H1 (cell line): Measurements from ENCODE around the gene DBF4B. TPM values are rescaled to one million over a fixed set of nuclear protein-coding genes. Genes with fewer than 3 reads are reported as not detected.

ENCODE experiments used
- CTCF ChIA-PET: fragments of 300-600 bp; sonication (Branson Sonifier 250); formaldehyde crosslinking; loops from one replicate; lab custom pipeline; 2021; ENCODE audit not compliant: partially characterized antibody; lab: Charles Lee
- POLR2A ChIA-PET: fragments of 300-600 bp; sonication (Branson Sonifier 250); formaldehyde crosslinking; loops from one replicate; lab custom pipeline; 2021; ENCODE audit warnings: inconsistent platforms; ENCODE audit not compliant: partially characterized antibody; lab: Charles Lee
- DNase-seq, 2 experiments: peaks; one replicate each; pipeline versions ENCODE4 v3.0.0 to v3.0.0-alpha.2; 2010 to 2022; ENCODE audit warnings: low spot score in 2 of 2, low read depth in 1 of 2, mixed read lengths in 1 of 2
- FAIRE-seq: peaks from 2 replicates; lab custom pipeline; 2011; peaks lifted over from hg19 to GRCh38; lab: Jason Lieb, UNC
- H2AFZ ChIP-seq: 2 replicates; pipeline ENCODE4 v1.8.1; 2012; ENCODE audit warnings: low read length, inconsistent platforms
- H2AK5ac ChIP-seq: 2 replicates; pipeline ENCODE4 v1.6.1; 2013; ENCODE audit warnings: low read depth, low read length
- H2BK120ac ChIP-seq: replicated peaks from 2 replicates; pipeline ENCODE3; 2013; ENCODE audit warnings: low read depth, low read length, inconsistent platforms
- H2BK12ac ChIP-seq: 2 replicates; pipeline ENCODE4 v1.6.1; 2013; ENCODE audit warnings: low read depth, low read length
- H2BK15ac ChIP-seq: 2 replicates; pipeline ENCODE4 v1.6.1; 2013; ENCODE audit warnings: low read length
- H2BK20ac ChIP-seq: 2 replicates; pipeline ENCODE4 v1.6.1; 2013; ENCODE audit warnings: low read length
- H2BK5ac ChIP-seq: 2 replicates; pipeline ENCODE4 v1.6.1; 2013; ENCODE audit warnings: low read depth, low read length
- H3K14ac ChIP-seq: 2 replicates; pipeline ENCODE4 v1.6.1; 2013; ENCODE audit warnings: inconsistent platforms; ENCODE audit not compliant: insufficient read length
- H3K18ac ChIP-seq: 2 replicates; pipeline ENCODE4 v1.6.1; 2013; ENCODE audit warnings: low read length; ENCODE audit errors: extremely low read depth
- H3K23ac ChIP-seq: 2 replicates; pipeline ENCODE4 v1.6.1; 2013; ENCODE audit warnings: inconsistent platforms; ENCODE audit not compliant: insufficient read length
- H3K23me2 ChIP-seq: 2 replicates; pipeline ENCODE4 v1.6.1; 2013; ENCODE audit warnings: low read depth, low read length
- H3K27ac ChIP-seq: 2 replicates; pipeline ENCODE4 v1.6.1; 2011; ENCODE audit warnings: low read depth, low read length, inconsistent platforms
- H3K27me3 ChIP-seq, 4 experiments: replicated peaks in 1 of 4; 1 replicate in 1 of 4; 2 replicates in 3 of 4; pipeline versions ENCODE4 v1.6.1 to v1.8.1; 2011 to 2013; ENCODE audit warnings: low read length in 3 of 4, mild to moderate bottlenecking in 3 of 4, inconsistent platforms in 2 of 4, mixed read lengths in 2 of 4, moderate library complexity in 1 of 4; ENCODE audit not compliant: control insufficient read depth in 3 of 4, insufficient read depth in 3 of 4; ENCODE audit errors: extremely low read depth in 1 of 4
- H3K36me3 ChIP-seq, 4 experiments: 2 replicates each; pipeline versions ENCODE4 v1.6.1 to v1.8.1; 2011 to 2013; ENCODE audit warnings: mild to moderate bottlenecking in 4 of 4, low read length in 3 of 4, moderate library complexity in 2 of 4, control low read depth in 1 of 4, inconsistent platforms in 1 of 4; ENCODE audit not compliant: insufficient read depth in 4 of 4, control insufficient read depth in 2 of 4
- H3K4ac ChIP-seq: replicated peaks from 2 replicates; pipeline ENCODE3; 2013; ENCODE audit warnings: low read length, low read depth, mixed read lengths, inconsistent platforms; ENCODE audit not compliant: insufficient read length
- H3K4me1 ChIP-seq, 4 experiments: replicated peaks in 1 of 4; 1 replicate in 1 of 4; 2 replicates in 3 of 4; pipeline versions ENCODE4 v1.6.1 to v1.8.1; 2011 to 2013; ENCODE audit warnings: low read length in 3 of 4, inconsistent platforms in 2 of 4, mixed read lengths in 1 of 4; ENCODE audit not compliant: insufficient read depth in 4 of 4, control insufficient read depth in 3 of 4
- H3K4me2 ChIP-seq, 2 experiments: 2 replicates each; pipeline versions ENCODE4 v1.6.1 to v1.8.1; 2011 to 2013; ENCODE audit warnings: low read depth in 2 of 2, low read length in 2 of 2, control low read depth in 1 of 2, inconsistent platforms in 1 of 2, mild to moderate bottlenecking in 1 of 2; ENCODE audit not compliant: insufficient read depth in 1 of 2
- H3K4me3 ChIP-seq, 4 experiments: fragments of 200-600, 300-600 bp in 1 of 4; sonication (generic), shearing (Covaris generic), sonication (Bioruptor Twin) in 1 of 4; 2 replicates each; pipeline versions ENCODE4 v1.5.1 to v1.8.1; 2011 to 2016; ENCODE audit warnings: low read length in 4 of 4, low read depth in 3 of 4, control low read depth in 2 of 4, inconsistent platforms in 2 of 4, mild to moderate bottlenecking in 2 of 4, mixed read lengths in 1 of 4, moderate library complexity in 1 of 4; ENCODE audit not compliant: insufficient read depth in 2 of 4; ENCODE audit errors: extremely low read depth in 1 of 4
- H3K56ac ChIP-seq: replicated peaks from 2 replicates; pipeline ENCODE3; 2013; ENCODE audit warnings: low read depth, mild to moderate bottlenecking, mixed read lengths, low read length, inconsistent platforms; ENCODE audit not compliant: insufficient read length
- H3K79me1 ChIP-seq: 2 replicates; pipeline ENCODE4 v1.6.1; 2013; ENCODE audit warnings: low read depth, low read length, control low read depth
- H3K79me2 ChIP-seq, 2 experiments: 2 replicates each; pipeline versions ENCODE4 v1.6.1 to v1.8.1; 2012 to 2013; ENCODE audit warnings: low read length in 2 of 2, mild to moderate bottlenecking in 2 of 2, inconsistent platforms in 1 of 2; ENCODE audit not compliant: insufficient read depth in 2 of 2, control insufficient read depth in 1 of 2
- H3K9ac ChIP-seq, 4 experiments: replicated peaks in 1 of 4; 1 replicate in 1 of 4; 2 replicates in 3 of 4; pipeline versions ENCODE4 v1.6.1 to v1.8.1; 2011 to 2013; ENCODE audit warnings: low read depth in 3 of 4, low read length in 3 of 4, control low read depth in 2 of 4, mild to moderate bottlenecking in 2 of 4, moderate library complexity in 2 of 4, inconsistent platforms in 1 of 4; ENCODE audit errors: extremely low read depth in 1 of 4
- H3K9me3 ChIP-seq, 2 experiments: 2 replicates each; pipeline versions ENCODE4 v1.6.1 to v1.8.1; 2012 to 2013; ENCODE audit warnings: mild to moderate bottlenecking in 2 of 2, moderate library complexity in 2 of 2, control low read depth in 1 of 2, inconsistent platforms in 1 of 2, low read depth in 1 of 2, low read length in 1 of 2, mixed read lengths in 1 of 2; ENCODE audit not compliant: insufficient read depth in 2 of 2
- H4K20me1 ChIP-seq, 2 experiments: replicated peaks in 1 of 2; 2 replicates each; pipeline versions ENCODE3 to v1.8.1; 2011 to 2013; ENCODE audit warnings: inconsistent platforms in 2 of 2, low read length in 2 of 2, mild to moderate bottlenecking in 1 of 2; ENCODE audit not compliant: insufficient read depth in 2 of 2, control insufficient read depth in 1 of 2
- H4K5ac ChIP-seq: 2 replicates; pipeline ENCODE4 v1.6.1; 2013; ENCODE audit warnings: low read length, low read depth, mixed read lengths, inconsistent platforms; ENCODE audit not compliant: insufficient read length
- H4K8ac ChIP-seq: 2 replicates; pipeline ENCODE4 v1.8.0; 2013; ENCODE audit warnings: mild to moderate bottlenecking, moderate library complexity, low read length, inconsistent platforms; ENCODE audit not compliant: insufficient read depth; ENCODE audit errors: extremely low read depth
- H4K91ac ChIP-seq: replicated peaks from 2 replicates; pipeline ENCODE3; 2013; ENCODE audit warnings: low read length, mixed read lengths, inconsistent platforms; ENCODE audit not compliant: insufficient read length
- BACH1 ChIP-seq: IDR thresholded peaks from 2 replicates; pipeline ENCODE4 v1.6.1; 2012; ENCODE audit warnings: low read length, improper control_type of control experiment
- CEBPB ChIP-seq: IDR thresholded peaks from 2 replicates; pipeline ENCODE4 v1.6.1; 2012; ENCODE audit warnings: low read depth, low read length
- CREB1 ChIP-seq: IDR thresholded peaks from 2 replicates; pipeline ENCODE4 v1.6.1; 2012; ENCODE audit warnings: inconsistent platforms
- EP300 ChIP-seq, 2 experiments: IDR thresholded peaks; 1 replicate in 1 of 2; 2 replicates in 1 of 2; pipeline ENCODE4 v1.6.1; 2011 to 2012; ENCODE audit warnings: low read depth in 2 of 2, low read length in 2 of 2, mild to moderate bottlenecking in 2 of 2, borderline replicate concordance in 1 of 2, inconsistent platforms in 1 of 2, moderate library complexity in 1 of 2
- FOSL1 ChIP-seq: IDR thresholded peaks from 2 replicates; pipeline ENCODE4 v1.6.1; 2011; ENCODE audit warnings: mild to moderate bottlenecking, low read depth, low read length, moderate library complexity; ENCODE audit not compliant: insufficient read depth
- MAFK ChIP-seq: IDR thresholded peaks from 2 replicates; pipeline ENCODE4 v1.6.1; 2012; ENCODE audit warnings: low read depth, mild to moderate bottlenecking, improper control_type of control experiment, low read length
- RAD21 ChIP-seq, 2 experiments: IDR thresholded peaks in 1 of 2; conservative IDR thresholded peaks in 1 of 2; 2 replicates each; pipeline ENCODE4 v1.6.1; 2011; ENCODE audit warnings: low read depth in 2 of 2, low read length in 2 of 2, improper control_type of control experiment in 1 of 2, inconsistent platforms in 1 of 2, mild to moderate bottlenecking in 1 of 2, moderate library complexity in 1 of 2
- RNF2 ChIP-seq: fragments of 200-900, 300-1000 bp; sonication (generic); IDR thresholded peaks from 2 replicates; pipeline ENCODE4 v1.7.1; 2016; ENCODE audit warnings: borderline replicate concordance, low read depth, mild to moderate bottlenecking, antibody characterized with exemption, low read length; ENCODE audit not compliant: poor library complexity, severe bottlenecking; ENCODE audit errors: missing control alignments
- SAP30 ChIP-seq: fragments of 300-600 bp; sonication (generic); IDR thresholded peaks from 2 replicates; pipeline ENCODE4 v1.7.1; 2012; ENCODE audit warnings: low read length, moderate library complexity, mild to moderate bottlenecking, inconsistent platforms; ENCODE audit not compliant: insufficient read depth, insufficient replicate concordance
- TEAD4 ChIP-seq: IDR thresholded peaks from 2 replicates; pipeline ENCODE4 v1.6.1; 2012; ENCODE audit warnings: low read depth, low read length, inconsistent platforms, mixed read lengths
- WGBS, 2 experiments: shearing (Covaris generic) in 1 of 2; methylation state at CpG; one replicate each; pipeline versions ENCODE4 v1.1.6 to v1.1.7; 2013 to 2015; ENCODE audit warnings: low lambda C conversion rate in 2 of 2, mixed read lengths in 2 of 2, inconsistent platforms in 1 of 2, low coverage in 1 of 2, missing lambda C conversion rate in 1 of 2; ENCODE audit not compliant: insufficient replicate concordance in 2 of 2, insufficient coverage in 1 of 2, insufficient read length in 1 of 2; ENCODE audit errors: extremely low coverage in 1 of 2, missing lambda C conversion rate in 1 of 2; 5-methylcytosine and 5-hydroxymethylcytosine counted together
- polyA plus RNA-seq, 7 experiments: library from polyadenylated mRNA; depleted of rRNA in 3 of 7; stranded (reverse) in 5 of 7; unstranded in 2 of 7; fragments of >200 nt in 5 of 7; fragments of 200-250 nt in 2 of 7; gene quantifications; 1 replicate in 5 of 7; 2 replicates in 1 of 7; 4 replicates in 1 of 7; pipeline versions ENCODE4 v1.2.1 to v1.2.3, GENCODE V29; 2011 to 2013; ENCODE audit warnings: missing spikeins in 2 of 7, mixed read lengths in 2 of 7
- total RNA-seq: library from RNA; stranded (reverse); fragmentation: NEBNext Ultra II Directional; extraction: Animal tissue kit (Norgen Biotek cat#: 25700); gene quantifications from 2 replicates; pipeline ENCODE4 v1.2.1, GENCODE V29; 2021
- TF ChIP-seq, protein P1 (sequence below): IDR thresholded peaks from 2 replicates; pipeline ENCODE4 v1.6.1; 2012; ENCODE audit warnings: low read length, inconsistent platforms

DBF4B gene
- total and polyA plus RNA-seq, 2 of the 8 experiments (the other 6 are each of a cell fraction or from before 2014, with no cell fraction given), result 20.2 to 26.9 TPM

DNA sequence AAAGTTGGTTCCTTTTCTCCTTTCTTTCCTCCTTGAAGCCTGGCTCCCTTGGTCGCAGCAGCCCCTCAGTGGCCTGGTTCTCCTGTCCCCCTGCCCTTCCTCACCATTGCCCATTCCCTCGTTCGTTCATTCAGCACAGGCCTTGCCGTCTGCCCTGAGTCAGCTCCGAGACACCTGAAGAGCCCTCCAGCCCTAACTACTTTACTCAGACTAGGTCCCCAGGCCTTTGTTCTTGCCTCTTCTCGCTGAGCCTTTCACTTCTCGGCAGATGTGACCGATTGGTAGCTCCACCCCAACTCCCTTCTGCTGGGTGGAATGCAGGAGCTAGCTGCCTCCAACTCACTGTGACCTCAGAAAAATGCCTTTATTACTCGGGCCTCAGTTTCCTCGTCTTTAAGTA lies 43.3 kb downstream of the DBF4B start:
- no peaks in the 10 kb centered on the region for H3K9me3 ChIP-seq
- no peak overlapping the region for H3K18ac ChIP-seq
- H3K4me3 ChIP-seq, result no peak overlapping the region
- H2BK20ac ChIP-seq, result no peak overlapping the region
- H3K36me3 ChIP-seq, result peaks cover 0 to 22% (median 1%) of the 10 kb centered on the region in 4 experiments; a peak in 3 of 8 replicates
- no peak overlapping the region for H3K27ac ChIP-seq
- CTCF ChIA-PET, result interaction anchor here (0.7 to 1.7 kb wide), 4 partner anchors 11 to 45 kb away, joined by 3 to 5 read pairs (median 4); no protein-coding TSS in a partner anchor
- no peaks in the 10 kb centered on the region; a peak in 1 of 7 replicates for H3K4me1 ChIP-seq
- no peak overlapping the region for H4K91ac ChIP-seq
- H2AK5ac ChIP-seq, result no peak overlapping the region
- H2AFZ ChIP-seq, result no peak overlapping the region
- H3K23me2 ChIP-seq, result no peaks in the 10 kb centered on the region
- H4K20me1 ChIP-seq, result peaks cover 0 to 3% of the 10 kb centered on the region in 2 experiments
- H2BK15ac ChIP-seq, result no peak overlapping the region
- H2BK120ac ChIP-seq, result no peak overlapping the region
- peaks cover 0 to 3% (median under 1%) of the 10 kb centered on the region in 4 experiments; a peak in 5 of 7 replicates for H3K27me3 ChIP-seq
- H3K23ac ChIP-seq, result no peak overlapping the region
- DNase-seq (no peak), FAIRE-seq (no peak)
- H3K79me1 ChIP-seq, result no peaks in the 10 kb centered on the region
- no peak overlapping the region for H3K14ac ChIP-seq
- no peak overlapping the region for H2BK12ac ChIP-seq
- H3K79me2 ChIP-seq, result no peaks in the 10 kb centered on the region
- POLR2A ChIA-PET, result interaction anchor here (0.6 to 1.9 kb wide), 3 partner anchors 14 to 325 kb away, joined by 3 to 7 read pairs (median 3); no protein-coding TSS in a partner anchor
- H4K8ac ChIP-seq, result no peak overlapping the region
- no peak overlapping the region for H3K56ac ChIP-seq
- H4K5ac ChIP-seq, result no peak overlapping the region
- H3K9ac ChIP-seq, result no peak overlapping the region
- no peak overlapping the region for H3K4me2 ChIP-seq
- H3K4ac ChIP-seq, result no peak overlapping the region
- 93% methylated on average over 10 of the region's 10 CpGs; no CpG with 5 or more reads in 1 of the 2 experiments for WGBS, 2 experiments
- H2BK5ac ChIP-seq, result no peak overlapping the region
- TF ChIP-seq TEAD4 (no peak), CREB1 (no peak), CEBPB (no peak), BACH1 (no peak), RNF2 (no peak), SAP30 (no peak), MAFK (no peak), RAD21 (IDR thresholded peaks at IDR 0.05 in 1 of 2, conservative IDR thresholded peaks at IDR 0.05 in 1 of 2; ENCODE audit: low read depth in 2 of 2, low read length in 2 of 2) (no peak), FOSL1 (no peak), EP300 (IDR thresholded peaks at IDR 0.05; ENCODE audit: borderline replicate concordance in 1 of 2, low read depth in 2 of 2, low read length in 2 of 2) (no peak)
- TF ChIP-seq, protein P1, sequence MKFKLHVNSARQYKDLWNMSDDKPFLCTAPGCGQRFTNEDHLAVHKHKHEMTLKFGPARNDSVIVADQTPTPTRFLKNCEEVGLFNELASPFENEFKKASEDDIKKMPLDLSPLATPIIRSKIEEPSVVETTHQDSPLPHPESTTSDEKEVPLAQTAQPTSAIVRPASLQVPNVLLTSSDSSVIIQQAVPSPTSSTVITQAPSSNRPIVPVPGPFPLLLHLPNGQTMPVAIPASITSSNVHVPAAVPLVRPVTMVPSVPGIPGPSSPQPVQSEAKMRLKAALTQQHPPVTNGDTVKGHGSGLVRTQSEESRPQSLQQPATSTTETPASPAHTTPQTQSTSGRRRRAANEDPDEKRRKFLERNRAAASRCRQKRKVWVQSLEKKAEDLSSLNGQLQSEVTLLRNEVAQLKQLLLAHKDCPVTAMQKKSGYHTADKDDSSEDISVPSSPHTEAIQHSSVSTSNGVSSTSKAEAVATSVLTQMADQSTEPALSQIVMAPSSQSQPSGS, result no peak
